Left colon (tissue), 2 donors: ENCODE measurements around the gene TRPM3. TPM values are rescaled to one million over a fixed set of nuclear protein-coding genes. Genes with fewer than 3 reads are reported as not detected.
A peak's percentile ranks its signal among the peaks of the same experiment; 100 is the strongest.

Source experiments
- ATAC-seq: fragments of 200-7000 bp; cut with Tn5 transposase; one replicate; pipeline ENCODE4 v1.9.1; 2020; ENCODE audit warnings: mild to moderate bottlenecking, moderate library complexity
- DNase-seq, 2 donors: peaks; one replicate each; pipeline ENCODE4 v3.0.0-alpha.2; 2020
- intact Hi-C, 2 donors: fragments of 100-400 bp; cut with DNase I in 1 of 2; cut with micrococcal nuclease in 1 of 2; formaldehyde crosslinking; loops; one replicate each; pipeline versions ENCODE4 v1.11.2 to v1.14.0; 2022; cut with DNase I, micrococcal nuclease
- microRNA-seq, 2 donors: library from miRNA; unstranded; fragments of <30 nt; microRNA quantifications; one replicate each; pipeline versions ENCODE4 v1.1.0 to v1.2.0, GENCODE V29; 2020
- total RNA-seq, 2 donors: library from RNA; stranded (reverse); fragmentation: NEBNext Ultra II Directional; extraction: Animal tissue kit (Norgen Biotek cat#: 25700); gene quantifications; one replicate each; pipeline ENCODE4 v1.2.1, GENCODE V29; 2021
- donor health status: DM: no; HTN: no; CAD: no.
- donor health status: DM: yes; HTN: yes; CAD: no.

Gene TRPM3
- total RNA-seq, 2 donors from 2014 or later, result 0.22 to 0.73 TPM

DNA sequence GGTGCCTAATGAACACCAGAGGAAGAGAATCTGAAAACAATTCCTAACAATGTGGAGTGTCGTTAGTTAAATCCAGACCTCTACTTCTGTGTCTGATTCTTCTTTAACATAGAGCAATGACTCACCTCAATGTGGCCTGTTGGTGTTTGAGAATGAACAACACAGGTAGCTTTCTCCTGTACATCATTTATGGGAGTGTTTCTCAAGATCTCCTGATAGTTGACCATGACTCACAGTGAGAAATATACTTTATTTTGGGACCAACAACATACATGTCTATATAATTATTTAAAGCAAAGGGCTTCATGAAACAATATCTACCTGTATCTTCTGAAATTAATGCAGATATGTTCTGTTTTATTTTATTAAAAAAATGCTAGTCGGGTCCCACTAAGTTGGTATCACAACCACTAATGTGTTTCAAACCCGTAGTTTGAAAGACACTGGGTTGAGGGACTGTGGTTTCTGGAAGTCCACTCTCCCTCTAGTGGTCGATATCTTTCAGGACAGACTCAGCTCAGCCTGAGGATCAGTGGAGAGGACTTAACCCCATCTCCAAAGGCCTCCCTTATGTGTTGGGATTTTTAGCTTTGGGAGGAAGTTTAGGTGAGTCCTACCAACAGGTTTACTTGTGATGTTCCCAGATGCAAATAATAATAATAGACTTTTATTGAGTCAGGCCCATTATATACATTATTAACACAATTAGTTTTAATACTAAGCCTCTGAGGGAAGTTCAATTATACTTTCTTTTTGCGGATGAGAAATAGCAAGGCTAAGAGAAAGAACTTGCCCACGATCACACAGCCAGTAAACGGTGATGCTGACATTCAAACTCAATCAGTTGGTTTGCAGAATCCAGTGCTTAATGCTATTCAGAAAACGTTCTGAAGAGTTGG, 636.9 kb downstream of the TRPM3 start:
- ATAC-seq, result peak; percentile 74
- DNase-seq, result no peak
- intact Hi-C loops, result loop anchor here (5.0 to 10.0 kb wide), 2 partner anchors 60 to 67 kb away; no protein-coding TSS in a partner anchor

DNA sequence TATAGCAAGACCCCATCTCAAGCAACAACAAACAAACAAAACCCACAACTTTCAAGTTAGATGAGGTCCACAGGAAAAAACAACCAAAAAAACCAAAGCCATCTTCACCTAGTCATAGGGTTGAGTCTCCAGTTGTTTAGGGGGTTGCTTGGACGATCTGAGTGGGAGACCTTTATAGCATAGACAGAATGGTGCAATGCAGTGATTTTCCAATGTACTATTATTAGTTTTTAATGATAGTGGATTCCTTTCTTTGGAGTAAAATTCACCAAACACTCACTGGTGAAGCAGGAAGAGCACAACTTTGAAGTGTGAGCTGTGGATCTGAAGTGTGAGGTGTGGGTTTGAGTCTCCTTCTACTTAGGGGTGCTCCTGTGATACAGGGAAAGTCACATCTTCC, 640.0 kb downstream of the TRPM3 start:
- intact Hi-C loops, result loop anchor here (5.0 to 10.0 kb wide), 2 partner anchors 57 to 64 kb away; no protein-coding TSS in a partner anchor
- ATAC-seq, result no peak

DNA sequence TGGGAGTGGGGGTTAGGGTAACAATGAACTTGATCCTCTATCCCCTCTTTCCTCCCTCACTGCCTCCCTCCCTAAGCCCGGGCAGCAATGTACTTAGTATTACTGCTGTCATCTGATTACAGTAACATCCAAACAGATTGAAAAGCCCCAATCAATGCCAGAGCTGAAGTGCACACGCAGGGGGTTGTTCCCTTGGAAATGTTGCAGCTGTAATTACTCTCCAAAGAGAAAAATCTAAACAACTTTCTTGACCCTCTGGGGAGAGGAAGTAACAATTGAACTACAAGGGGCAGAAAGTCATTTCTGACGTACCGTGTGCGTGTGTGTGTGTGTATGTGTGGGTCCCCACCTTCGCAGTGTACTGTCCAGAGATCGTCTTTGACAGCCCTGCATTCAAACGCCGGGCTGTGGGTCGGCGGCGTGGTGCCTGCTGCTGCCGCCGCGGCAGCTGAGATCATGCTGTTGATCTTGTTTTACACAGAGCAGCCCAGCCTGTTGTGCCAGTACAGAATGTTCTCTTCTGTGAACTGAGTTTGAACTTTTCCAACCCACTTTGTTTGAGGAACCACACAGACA, 640.9 kb downstream of the TRPM3 start:
- DNase-seq, result peak; percentile 73 to 93
- peak; percentile 76 for ATAC-seq
- intact Hi-C loops, result loop anchor here (5.0 to 10.0 kb wide), 2 partner anchors 56 to 63 kb away; no protein-coding TSS in a partner anchor

More for the DNA sequence above, 640.0 kb downstream of the TRPM3 start:
- DNase-seq, result no peak

DNA sequence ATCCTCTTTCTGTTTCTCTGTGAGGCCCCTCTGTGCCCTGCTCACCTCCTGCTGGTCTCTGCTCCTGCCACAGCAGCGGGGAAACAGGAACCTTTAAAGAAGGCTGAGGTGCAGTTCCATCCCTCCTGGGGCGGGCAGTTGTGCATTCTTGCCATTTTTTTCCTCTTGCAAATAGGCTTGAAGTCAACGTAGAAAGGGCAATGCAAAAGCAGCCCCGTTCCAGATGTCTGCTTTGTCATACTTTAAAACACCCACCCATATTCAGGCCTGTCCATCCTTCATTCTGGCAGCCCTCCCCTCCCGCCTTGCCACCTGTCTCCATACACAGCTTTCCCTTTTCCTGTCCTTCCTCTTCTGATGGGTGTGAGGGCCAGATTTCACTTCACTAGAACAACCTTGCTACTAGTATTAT, 641.5 kb downstream of the TRPM3 start:
- intact Hi-C loops, result loop anchor here (5.0 to 10.0 kb wide), 2 partner anchors 55 to 63 kb away; no protein-coding TSS in a partner anchor
- peak; percentile 27 to 64 for DNase-seq
- ATAC-seq, result peak; percentile 55

Small RNA genes lying within 50 kb of the gene (microRNA-seq; reads per million reads assigned to microRNA genes)
- 38.1 to 64.0 reads per million in 2 donors for gene MIR204
